Activated naive CD8-positive, alpha-beta T cell treated with anti-CD3 and anti-CD28 coated beads, Interleukin-2, amount 50 U/mL, for 24 hours (primary cell): Measurements from ENCODE around the gene ZNF581.

Experiments
- ATAC-seq: fragments of 150-1000 bp; cut with Tn5 transposase; one replicate; pipeline ENCODE4 v1.10.0; 2021
- DNase-seq: peaks from one replicate; pipeline ENCODE4 v3.0.0; 2021
- H3K27ac Mint-ChIP-seq: one replicate; pipeline ENCODE4 v1.8.0; 2021; ENCODE audit warnings: mild to moderate bottlenecking, mixed read lengths
- H3K27me3 Mint-ChIP-seq: one replicate; pipeline ENCODE4 v1.8.0; 2021; ENCODE audit warnings: mixed read lengths
- H3K36me3 Mint-ChIP-seq: one replicate; pipeline ENCODE4 v1.8.0; 2021; ENCODE audit warnings: low read depth, mixed read lengths
- H3K4me1 Mint-ChIP-seq: one replicate; pipeline ENCODE4 v1.8.0; 2021; ENCODE audit warnings: mixed read lengths
- H3K4me3 Mint-ChIP-seq: one replicate; pipeline ENCODE4 v1.8.0; 2021; ENCODE audit warnings: mild to moderate bottlenecking, moderate library complexity, mixed read lengths
- H3K9me3 Mint-ChIP-seq: one replicate; pipeline ENCODE4 v1.8.0; 2021; ENCODE audit warnings: mixed read lengths

The ZNF581 gene

GRCh38 chr19:55603581-55604292 lies 39.7 kb upstream of the ZNF581 start:
- no peak overlapping the region for H3K27ac Mint-ChIP-seq
- peak overlapping the region; percentile 36 for H3K4me3 Mint-ChIP-seq
- no peaks in the 10 kb centered on the region for H3K27me3 Mint-ChIP-seq
- H3K36me3 Mint-ChIP-seq, result peaks cover 9% of the 10 kb centered on the region
- H3K9me3 Mint-ChIP-seq, result peaks cover 2% of the 10 kb centered on the region
- H3K4me1 Mint-ChIP-seq, result peaks cover 50% of the 10 kb centered on the region
- DNase-seq (no peak), ATAC-seq (no peak)

GRCh38 chr19:55605207-55605636 lies 38.2 kb upstream of the ZNF581 start:
- Mint-ChIP-seq H3K27me3 (no peaks in the 10 kb centered on the region), H3K9me3 (no peaks in the 10 kb centered on the region), H3K4me1 (peaks cover 53% of the 10 kb centered on the region), H3K4me3 (peak overlapping the region; percentile 85), H3K27ac (peak overlapping the region; percentile 99), H3K36me3 (peaks cover 11% of the 10 kb centered on the region)
- ATAC-seq (peak; percentile 72), DNase-seq (peak; percentile 100)

- Mint-ChIP-seq H3K9me3 (no peaks in the 10 kb centered on the region), H3K36me3 (peaks cover 13% of the 10 kb centered on the region), H3K4me3 (peak within 1 kb of the TSS; percentile 98), H3K27me3 (no peaks in the 10 kb centered on the region), H3K4me1 (peaks cover 57% of the 10 kb centered on the region), H3K27ac (peak within 1 kb of the TSS; percentile 99)
- DNase-seq, result peak; percentile 76
- ATAC-seq, result peak; percentile 60
Measured at GRCh38 chr19:55605637-55606470, 37.6 kb upstream of the ZNF581 start, which contains the start of gene ZNF865. TSS of gene ZNF865 (plus strand) at chr19:55605647. CDS start at chr19:55613619, 7,972 bp downstream.

GRCh38 chr19:55606471-55606787 lies 37.0 kb upstream of the ZNF581 start:
- peaks cover 58% of the 10 kb centered on the region for H3K4me1 Mint-ChIP-seq
- peak overlapping the region; percentile 98 for H3K4me3 Mint-ChIP-seq
- H3K27ac Mint-ChIP-seq, result peak overlapping the region; percentile 97
- DNase-seq (no peak), ATAC-seq (no peak)
- H3K36me3 Mint-ChIP-seq, result peaks cover 13% of the 10 kb centered on the region
- no peaks in the 10 kb centered on the region for H3K9me3 Mint-ChIP-seq
- no peaks in the 10 kb centered on the region for H3K27me3 Mint-ChIP-seq

GRCh38 chr19:55606817-55607216 lies 36.6 kb upstream of the ZNF581 start:
- H3K27me3 Mint-ChIP-seq, result no peaks in the 10 kb centered on the region
- ATAC-seq (no peak), DNase-seq (no peak)
- H3K36me3 Mint-ChIP-seq, result peaks cover 13% of the 10 kb centered on the region
- H3K4me3 Mint-ChIP-seq, result peak overlapping the region; percentile 98
- H3K27ac Mint-ChIP-seq, result peak overlapping the region; percentile 97
- H3K9me3 Mint-ChIP-seq, result no peaks in the 10 kb centered on the region
- H3K4me1 Mint-ChIP-seq, result peaks cover 58% of the 10 kb centered on the region

GRCh38 chr19:55609326-55609725 lies 34.1 kb upstream of the ZNF581 start:
- Mint-ChIP-seq H3K4me3 (no peak overlapping the region), H3K36me3 (peaks cover 13% of the 10 kb centered on the region)
- ATAC-seq, result no peak

GRCh38 chr19:55611300-55611982 lies 32.0 kb upstream of the ZNF581 start:
- peaks cover 43% of the 10 kb centered on the region for H3K4me1 Mint-ChIP-seq
- DNase-seq, result no peak
- H3K36me3 Mint-ChIP-seq, result peaks cover 13% of the 10 kb centered on the region
- no peak overlapping the region for H3K4me3 Mint-ChIP-seq
- no peaks in the 10 kb centered on the region for H3K27me3 Mint-ChIP-seq
- H3K9me3 Mint-ChIP-seq, result no peaks in the 10 kb centered on the region
- H3K27ac Mint-ChIP-seq, result no peak overlapping the region
- no peak for ATAC-seq

More at GRCh38 chr19:55609326-55609725, 34.1 kb upstream of the ZNF581 start:
- H3K27me3 Mint-ChIP-seq, result no peaks in the 10 kb centered on the region
- H3K4me1 Mint-ChIP-seq, result peaks cover 56% of the 10 kb centered on the region
- no peak for DNase-seq
- no peaks in the 10 kb centered on the region for H3K9me3 Mint-ChIP-seq
- no peak overlapping the region for H3K27ac Mint-ChIP-seq

- ATAC-seq, result no peak
- no peak for DNase-seq
- Mint-ChIP-seq H3K4me3 (no peak overlapping the region), H3K27ac (no peak overlapping the region), H3K4me1 (peaks cover 36% of the 10 kb centered on the region), H3K9me3 (no peaks in the 10 kb centered on the region), H3K36me3 (peaks cover 10% of the 10 kb centered on the region), H3K27me3 (no peaks in the 10 kb centered on the region)
Measured at GRCh38 chr19:55611983-55612645, 31.3 kb upstream of the ZNF581 start.

- Mint-ChIP-seq H3K4me1 (peaks cover 26% of the 10 kb centered on the region), H3K36me3 (peaks cover 11% of the 10 kb centered on the region), H3K4me3 (no peak overlapping the region), H3K27me3 (no peaks in the 10 kb centered on the region), H3K27ac (no peak overlapping the region), H3K9me3 (no peaks in the 10 kb centered on the region)
- no peak for DNase-seq
- ATAC-seq, result no peak
Measured at GRCh38 chr19:55613396-55613795, 30.1 kb upstream of the ZNF581 start.

GRCh38 chr19:55613930-55614710 lies 29.3 kb upstream of the ZNF581 start:
- H3K4me3 Mint-ChIP-seq, result no peak overlapping the region
- DNase-seq (no peak), ATAC-seq (no peak)
- no peaks in the 10 kb centered on the region for H3K9me3 Mint-ChIP-seq
- H3K4me1 Mint-ChIP-seq, result peaks cover 26% of the 10 kb centered on the region
- no peak overlapping the region for H3K27ac Mint-ChIP-seq
- H3K27me3 Mint-ChIP-seq, result no peaks in the 10 kb centered on the region
- peaks cover 10% of the 10 kb centered on the region for H3K36me3 Mint-ChIP-seq

GRCh38 chr19:55614711-55615542 lies 28.5 kb upstream of the ZNF581 start:
- Mint-ChIP-seq H3K9me3 (no peaks in the 10 kb centered on the region), H3K27me3 (no peaks in the 10 kb centered on the region), H3K4me1 (peaks cover 29% of the 10 kb centered on the region), H3K4me3 (no peak overlapping the region), H3K36me3 (peaks cover 14% of the 10 kb centered on the region), H3K27ac (no peak overlapping the region)
- no peak for DNase-seq
- no peak for ATAC-seq

- ATAC-seq (no peak), DNase-seq (no peak)
- H3K4me3 Mint-ChIP-seq, result no peak overlapping the region
- H3K36me3 Mint-ChIP-seq, result peaks cover 18% of the 10 kb centered on the region
- H3K4me1 Mint-ChIP-seq, result peaks cover 34% of the 10 kb centered on the region
- no peak overlapping the region for H3K27ac Mint-ChIP-seq
- no peaks in the 10 kb centered on the region for H3K27me3 Mint-ChIP-seq
- no peaks in the 10 kb centered on the region for H3K9me3 Mint-ChIP-seq
Measured at GRCh38 chr19:55615543-55616394, 27.7 kb upstream of the ZNF581 start.
